GM12875 (cell line): ENCODE data around the gene SHISA8.

Experiments
- H3K4me3 ChIP-seq: one replicate; pipeline ENCODE4 v1.5.1; 2011; ENCODE audit warnings: low read depth, low read length, control low read depth
- CTCF ChIP-seq: IDR thresholded peaks from 2 replicates; pipeline ENCODE4 v1.5.1; 2011; ENCODE audit warnings: low read depth, mild to moderate bottlenecking, control low read depth, inconsistent platforms, low read length, moderate library complexity, borderline replicate concordance; ENCODE audit not compliant: insufficient read depth

SHISA8 gene

GRCh38 chr22:41917903-41918791 lies 3.3 kb upstream of the SHISA8 start:
- H3K4me3 ChIP-seq: no peak overlapping the region
- TF ChIP-seq CTCF: no peak

GRCh38 chr22:41917375-41917902 lies 2.6 kb upstream of the SHISA8 start:
- no peak overlapping the region for H3K4me3 ChIP-seq
- no peak for TF ChIP-seq CTCF

GRCh38 chr22:41916745-41917358 lies 2.0 kb upstream of the SHISA8 start:
- no peak for TF ChIP-seq CTCF
- H3K4me3 ChIP-seq: no peak overlapping the region

- TF ChIP-seq CTCF: no peak
- no peak overlapping the region for H3K4me3 ChIP-seq
These were observed 1.1 kb upstream of the SHISA8 start for GRCh38 chr22:41915786-41916493.

GRCh38 chr22:41914611-41915034 lies 251 bp downstream of the SHISA8 start:
- TF ChIP-seq CTCF: no peak
- H3K4me3 ChIP-seq: peak overlapping the region; percentile 58

GRCh38 chr22:41913842-41914534 lies 886 bp downstream of the SHISA8 start:
- peak overlapping the region; percentile 58 for H3K4me3 ChIP-seq
- no peak for TF ChIP-seq CTCF
